Tibial nerve (tissue), 4 donors: ENCODE results near the gene C22orf15. TPM values are rescaled to one million over a fixed set of nuclear protein-coding genes. Genes with fewer than 3 reads are reported as not detected.
A peak's percentile ranks its signal among the peaks of the same experiment; 100 is the strongest.

Experiments
- DNase-seq, 2 donors: peaks; one replicate each; pipeline ENCODE4 v3.0.0-alpha.2; 2019; ENCODE audit warnings: low spot score in 2 of 2
- H3K27ac ChIP-seq, 4 donors: fragments of 200-600 bp; sonication (generic) in 3 of 4; one replicate each; pipeline ENCODE4 v1.5.1; 2017 to 2019; ENCODE audit warnings: mild to moderate bottlenecking in 1 of 4
- H3K27me3 ChIP-seq, 2 donors: fragments of 200-600 bp; sonication (generic) in 1 of 2; one replicate each; pipeline versions ENCODE4 v1.5.1 to v1.6.0; 2017 to 2019
- H3K36me3 ChIP-seq, 3 donors: fragments of 200-600 bp; sonication (generic); one replicate each; pipeline ENCODE4 v1.5.1; 2018 to 2019
- H3K4me1 ChIP-seq, 4 donors: fragments of 200-600 bp; sonication (generic) in 3 of 4; one replicate each; pipeline ENCODE4 v1.5.1; 2017 to 2019
- H3K4me3 ChIP-seq, 4 donors: fragments of 200-600 bp; sonication (generic) in 3 of 4; one replicate each; pipeline ENCODE4 v1.5.1; 2017 to 2019; ENCODE audit warnings: mild to moderate bottlenecking in 1 of 4, moderate library complexity in 1 of 4
- H3K9me3 ChIP-seq, 4 donors: fragments of 200-600 bp; sonication (generic) in 3 of 4; one replicate each; pipeline ENCODE4 v1.5.1; 2017 to 2019
- EP300 ChIP-seq, 2 donors: sonication (generic); formaldehyde crosslinking; IDR thresholded peaks; one replicate each; pipeline ENCODE4 v1.6.1; 2017; ENCODE audit warnings: antibody characterized with exemption in 2 of 2, mild to moderate bottlenecking in 1 of 2
- POLR2A ChIP-seq, 2 donors: fragments of 450-650 bp; IDR thresholded peaks; one replicate each; pipeline ENCODE4 v1.6.1; 2017; ENCODE audit warnings: antibody characterized with exemption in 2 of 2, mild to moderate bottlenecking in 2 of 2, moderate library complexity in 2 of 2
- WGBS, 2 donors: methylation state at CpG; one replicate each; pipeline ENCODE4 v1.1.5; 2018; 5-methylcytosine and 5-hydroxymethylcytosine counted together
- total RNA-seq, 4 donors: library from RNA; depleted of rRNA; stranded (reverse); fragments of >200 nt; gene quantifications; one replicate each; pipeline ENCODE4 v1.1.0, GENCODE V29; 2016
- TF ChIP-seq, protein P1 (sequence below), 5 experiments: fragments of 200-600 bp in 3 of 5; fragments of 450-650 bp in 2 of 5; sonication (generic) in 3 of 5; IDR thresholded peaks; one replicate each; pipeline ENCODE4 v1.5.1; 2016 to 2019; ENCODE audit warnings: antibody characterized with exemption in 5 of 5, mild to moderate bottlenecking in 3 of 5, moderate library complexity in 2 of 5

The C22orf15 gene
- total RNA-seq, 4 donors from 2014 or later = 0.44 TPM; not detected in 3

DNA sequence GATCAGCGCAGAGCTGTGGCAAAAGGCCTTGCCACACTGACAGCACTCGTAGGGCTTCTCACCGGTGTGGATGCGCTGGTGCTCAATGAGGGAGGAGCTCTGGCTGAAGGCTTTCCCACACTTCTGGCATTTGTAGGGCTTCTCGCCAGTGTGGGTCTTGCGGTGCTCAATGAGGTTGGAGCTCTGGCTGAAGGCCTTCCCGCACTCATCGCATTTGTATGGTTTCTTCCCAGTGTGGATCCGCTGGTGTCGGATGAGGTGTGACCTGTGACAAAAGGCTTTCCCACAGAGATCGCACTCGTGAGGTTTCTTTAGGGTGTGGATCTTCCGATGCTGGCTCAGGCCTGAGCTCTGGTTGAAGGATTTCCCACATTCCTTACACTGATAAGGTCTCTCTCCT lies 18.8 kb upstream of the C22orf15 start:
- Histone ChIP-seq H3K9me3 (peaks cover 0 to 6% (median 0%) of the 10 kb centered on the region in 4 donors), H3K36me3 (peaks cover 0 to 52% (median 0%) of the 10 kb centered on the region in 3 donors), H3K4me3 (no peak overlapping the region), H3K27ac (no peak overlapping the region), H3K27me3 (no peaks in the 10 kb centered on the region), H3K4me1 (peaks cover 0 to 19% (median 0%) of the 10 kb centered on the region in 4 donors)
- DNase-seq = no peak
- TF ChIP-seq EP300 (IDR thresholded peaks at IDR 0.05) = no peak
- TF ChIP-seq POLR2A (IDR thresholded peaks at IDR 0.05) = no peak
- TF ChIP-seq, protein P1, sequence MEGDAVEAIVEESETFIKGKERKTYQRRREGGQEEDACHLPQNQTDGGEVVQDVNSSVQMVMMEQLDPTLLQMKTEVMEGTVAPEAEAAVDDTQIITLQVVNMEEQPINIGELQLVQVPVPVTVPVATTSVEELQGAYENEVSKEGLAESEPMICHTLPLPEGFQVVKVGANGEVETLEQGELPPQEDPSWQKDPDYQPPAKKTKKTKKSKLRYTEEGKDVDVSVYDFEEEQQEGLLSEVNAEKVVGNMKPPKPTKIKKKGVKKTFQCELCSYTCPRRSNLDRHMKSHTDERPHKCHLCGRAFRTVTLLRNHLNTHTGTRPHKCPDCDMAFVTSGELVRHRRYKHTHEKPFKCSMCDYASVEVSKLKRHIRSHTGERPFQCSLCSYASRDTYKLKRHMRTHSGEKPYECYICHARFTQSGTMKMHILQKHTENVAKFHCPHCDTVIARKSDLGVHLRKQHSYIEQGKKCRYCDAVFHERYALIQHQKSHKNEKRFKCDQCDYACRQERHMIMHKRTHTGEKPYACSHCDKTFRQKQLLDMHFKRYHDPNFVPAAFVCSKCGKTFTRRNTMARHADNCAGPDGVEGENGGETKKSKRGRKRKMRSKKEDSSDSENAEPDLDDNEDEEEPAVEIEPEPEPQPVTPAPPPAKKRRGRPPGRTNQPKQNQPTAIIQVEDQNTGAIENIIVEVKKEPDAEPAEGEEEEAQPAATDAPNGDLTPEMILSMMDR (IDR thresholded peaks at IDR 0.05) = no peak
- WGBS, 2 donors = 94 to 97% methylated on average over 10 to 13 of the region's 13 CpGs

DNA sequence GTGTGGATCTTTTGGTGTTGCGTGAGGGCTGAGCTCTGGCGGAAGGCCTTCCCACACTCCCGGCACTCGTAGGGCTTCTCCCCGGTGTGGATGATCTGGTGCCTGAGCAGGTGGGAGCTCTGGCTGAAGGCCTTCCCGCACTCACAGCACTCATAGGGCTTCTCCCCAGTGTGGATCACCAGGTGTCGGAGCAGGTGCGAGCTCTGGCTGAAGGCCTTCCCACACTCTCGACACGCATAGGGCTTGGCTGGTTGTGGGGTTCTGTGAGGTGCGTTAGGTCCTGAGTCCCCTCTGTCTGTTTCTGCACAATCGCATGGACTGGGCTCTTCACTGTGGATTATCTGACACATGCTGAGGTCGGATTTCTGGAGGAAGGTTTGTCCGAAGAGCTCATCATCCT lies 18.3 kb upstream of the C22orf15 start:
- peaks cover 0 to 52% (median 0%) of the 10 kb centered on the region in 3 donors for H3K36me3 ChIP-seq
- H3K4me3 ChIP-seq = no peak overlapping the region
- no peaks in the 10 kb centered on the region for H3K27me3 ChIP-seq
- TF ChIP-seq, protein P1 (IDR thresholded peaks at IDR 0.05) = no peak
- TF ChIP-seq EP300 (IDR thresholded peaks at IDR 0.05) = no peak
- no peak for TF ChIP-seq POLR2A (IDR thresholded peaks at IDR 0.05)
- H3K9me3 ChIP-seq = peaks cover 0 to 6% (median 0%) of the 10 kb centered on the region in 4 donors
- H3K4me1 ChIP-seq = peaks cover 0 to 19% (median under 1%) of the 10 kb centered on the region in 4 donors
- no peak for DNase-seq
- no peak overlapping the region for H3K27ac ChIP-seq
- WGBS, 2 donors = 90 to 93% methylated on average over 14 of the region's 14 CpGs

DNA sequence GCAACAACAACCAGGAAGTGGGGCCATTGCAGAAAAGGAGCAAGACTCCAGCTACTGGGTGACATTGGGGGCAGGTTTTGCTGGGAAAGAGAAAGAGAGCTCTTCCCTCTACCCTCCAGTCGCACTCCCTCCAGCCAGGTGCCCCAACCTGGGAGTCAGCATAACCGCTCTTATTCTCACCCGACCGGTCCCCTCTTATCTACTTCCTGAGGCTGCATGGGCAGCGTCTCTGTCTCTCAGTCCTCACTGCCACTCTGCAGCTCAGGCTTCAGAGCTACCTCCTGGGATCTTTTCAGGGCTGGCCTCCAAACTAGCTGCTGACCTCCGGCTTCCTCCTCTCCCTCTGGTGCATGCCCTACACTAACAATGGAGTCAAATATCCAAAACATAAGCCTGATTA lies 17.0 kb upstream of the C22orf15 start:
- Histone ChIP-seq H3K36me3 (peaks cover 0 to 51% (median 0%) of the 10 kb centered on the region in 3 donors), H3K27me3 (no peaks in the 10 kb centered on the region), H3K27ac (no peak overlapping the region), H3K4me3 (no peak overlapping the region), H3K9me3 (peaks cover 0 to 6% (median 0%) of the 10 kb centered on the region in 4 donors), H3K4me1 (peaks cover 0 to 31% (median 7%) of the 10 kb centered on the region in 4 donors)
- WGBS, 2 donors = 79 to 80% methylated on average over 6 of the region's 6 CpGs
- no peak for DNase-seq
- TF ChIP-seq, protein P1 (IDR thresholded peaks at IDR 0.05) = no peak
- no peak for TF ChIP-seq EP300 (IDR thresholded peaks at IDR 0.05)
- no peak for TF ChIP-seq POLR2A (IDR thresholded peaks at IDR 0.05)

DNA sequence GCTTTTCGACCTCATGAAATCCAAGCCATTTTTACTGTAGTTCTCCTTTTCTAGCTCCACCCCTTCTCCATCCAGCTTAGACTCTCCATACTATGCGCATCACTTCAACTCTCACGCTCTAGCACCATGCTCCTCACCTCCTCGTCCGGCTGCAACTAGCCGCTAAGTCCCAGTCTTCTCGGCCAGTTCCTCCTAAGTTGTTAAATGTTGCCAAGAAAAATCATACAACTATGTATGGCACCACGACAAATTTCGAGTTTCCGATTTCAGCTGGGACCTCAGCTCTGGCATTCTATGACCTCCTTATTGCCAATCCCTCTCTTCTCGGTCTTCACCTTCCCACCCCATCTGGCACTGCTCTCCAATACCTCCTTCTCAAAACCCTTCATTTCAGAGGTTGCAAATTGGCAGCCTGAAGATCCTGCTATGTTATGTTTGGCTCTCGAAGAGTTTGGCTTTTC lies 12.9 kb upstream of the C22orf15 start:
- peak overlapping the region in 3 of 4 donors; percentile 91 to 95 (median 93) for H3K27ac ChIP-seq
- WGBS, 2 donors = 47 to 51% methylated on average over 12 of the region's 12 CpGs

DNA sequence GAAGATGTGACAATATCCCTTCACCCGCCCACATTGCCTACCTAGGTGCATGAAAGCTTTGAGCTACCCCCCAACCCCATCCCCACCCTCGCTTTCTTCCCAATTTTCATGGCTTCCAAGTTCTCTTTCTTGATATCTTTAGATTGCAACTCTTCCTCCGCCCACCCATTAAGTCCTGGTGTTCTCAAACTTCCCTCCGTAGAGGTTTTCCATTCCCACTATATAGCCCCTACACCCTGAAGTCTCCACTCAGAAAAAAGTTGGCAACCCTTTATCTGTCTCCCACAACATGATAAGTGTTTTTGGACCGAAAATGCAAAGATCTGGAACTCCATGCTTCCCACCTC lies 12.4 kb upstream of the C22orf15 start:
- H3K36me3 ChIP-seq = peaks cover 0 to 5% (median 0%) of the 10 kb centered on the region in 3 donors
- WGBS, 2 donors = 24 to 30% methylated on average over 5 of the region's 5 CpGs
- DNase-seq = no peak
- H3K27ac ChIP-seq = peak overlapping the region; percentile 50 to 95 (median 92)
- H3K4me3 ChIP-seq = peak overlapping the region; percentile 53 to 92 (median 71)
- no peaks in the 10 kb centered on the region for H3K9me3 ChIP-seq
- H3K27me3 ChIP-seq = no peaks in the 10 kb centered on the region
- TF ChIP-seq POLR2A (IDR thresholded peaks at IDR 0.05) = no peak
- TF ChIP-seq, protein P1 (IDR thresholded peaks at IDR 0.05) = no peak
- no peak for TF ChIP-seq EP300 (IDR thresholded peaks at IDR 0.05)
- H3K4me1 ChIP-seq = peaks cover 0 to 20% (median 7%) of the 10 kb centered on the region in 4 donors

More for the DNA sequence above, 12.9 kb upstream of the C22orf15 start:
- Histone ChIP-seq H3K27me3 (no peaks in the 10 kb centered on the region), H3K4me1 (peaks cover 0 to 20% (median 7%) of the 10 kb centered on the region in 4 donors), H3K4me3 (peak overlapping the region in 3 of 4 donors; percentile 65 to 92 (median 77)), H3K9me3 (no peaks in the 10 kb centered on the region), H3K36me3 (peaks cover 0 to 10% (median 0%) of the 10 kb centered on the region in 3 donors)
- peak in 1 of 2 donors; percentile 26 for DNase-seq
- TF ChIP-seq POLR2A (IDR thresholded peaks at IDR 0.05) (no peak), EP300 (IDR thresholded peaks at IDR 0.05) (no peak)
- TF ChIP-seq, protein P1 (IDR thresholded peaks at IDR 0.05) = no peak
